NCI-H1092 treated with DMSO at 0.1 percent for 48 hours (cell line): ENCODE data around the gene API5.

Experiments
- DNase-seq: peaks from one replicate; lab custom pipeline; 2025; lab: John Stamatoyannopoulos, UW

API5 gene

DNA sequence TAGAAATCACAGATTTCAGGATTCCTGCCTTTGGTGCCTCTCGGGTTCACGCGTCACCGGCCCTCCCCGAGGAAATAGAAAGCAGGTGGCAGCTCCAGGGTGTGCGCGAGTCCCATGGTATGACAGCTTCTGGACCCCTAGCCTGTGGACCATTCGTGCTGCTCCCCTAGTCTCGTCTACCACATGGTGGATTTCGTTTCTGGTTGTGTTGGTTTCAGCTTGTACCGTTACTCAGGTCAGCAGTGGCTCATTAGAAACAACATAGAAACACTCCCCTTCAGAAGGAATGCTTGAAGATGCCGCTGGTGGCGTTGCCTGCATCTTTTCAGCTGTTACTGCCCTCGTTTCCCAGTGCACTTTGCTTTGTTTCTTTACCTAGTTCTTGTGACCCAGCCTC, 47.6 kb downstream of the API5 start:
- DNase-seq: peak; percentile 35

DNA sequence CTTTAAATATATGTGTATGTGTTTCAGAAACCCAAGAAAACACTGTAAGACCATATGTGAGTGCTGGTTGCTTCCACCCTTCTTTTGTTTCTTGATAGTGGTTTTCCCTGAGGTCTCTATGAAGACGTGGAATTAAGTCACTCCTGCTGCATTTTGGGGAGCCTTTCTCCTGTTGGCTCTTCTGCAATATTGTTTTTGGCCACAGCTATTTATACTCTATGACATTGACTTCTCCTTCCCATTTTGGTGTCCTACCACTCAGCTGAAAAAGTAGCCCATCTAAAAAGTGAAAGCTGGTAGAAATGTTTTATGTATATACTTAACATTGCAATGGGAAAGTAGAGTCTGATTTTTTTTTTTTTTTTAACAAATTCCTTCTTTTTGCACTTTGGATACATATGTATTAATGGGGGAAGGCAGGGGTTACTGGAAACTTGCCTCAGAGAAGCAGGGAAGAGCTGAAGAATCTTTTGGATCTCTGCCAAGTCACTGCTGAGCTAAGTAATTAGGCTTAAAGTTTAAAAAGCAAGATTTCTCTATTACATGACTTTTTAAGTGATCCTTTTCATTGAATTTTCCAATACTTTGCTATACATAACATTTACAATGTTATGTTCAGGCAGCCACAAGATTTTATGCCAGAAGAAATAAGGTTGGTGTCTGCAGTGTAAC, 48.7 kb downstream of the API5 start:
- DNase-seq: no peak

DNA sequence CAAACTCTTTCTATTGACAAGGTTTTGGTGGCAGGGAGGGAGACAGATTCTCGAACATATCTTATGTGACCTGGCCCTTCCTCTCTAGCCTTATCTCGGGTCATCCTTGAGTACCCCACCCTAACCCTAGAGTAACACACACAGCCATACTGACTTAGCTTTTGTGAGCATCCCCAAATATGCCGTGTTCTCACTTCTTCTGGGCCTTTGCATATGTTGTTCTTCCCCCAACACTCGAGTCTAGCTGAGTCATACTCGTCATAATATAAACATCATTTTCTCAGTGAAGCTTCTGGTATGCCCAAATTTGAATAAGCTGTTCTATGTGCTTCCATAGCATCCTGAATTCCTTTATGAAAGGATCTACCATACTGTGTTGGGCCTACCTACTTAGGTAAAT, 54.9 kb downstream of the API5 start:
- no peak for DNase-seq

DNA sequence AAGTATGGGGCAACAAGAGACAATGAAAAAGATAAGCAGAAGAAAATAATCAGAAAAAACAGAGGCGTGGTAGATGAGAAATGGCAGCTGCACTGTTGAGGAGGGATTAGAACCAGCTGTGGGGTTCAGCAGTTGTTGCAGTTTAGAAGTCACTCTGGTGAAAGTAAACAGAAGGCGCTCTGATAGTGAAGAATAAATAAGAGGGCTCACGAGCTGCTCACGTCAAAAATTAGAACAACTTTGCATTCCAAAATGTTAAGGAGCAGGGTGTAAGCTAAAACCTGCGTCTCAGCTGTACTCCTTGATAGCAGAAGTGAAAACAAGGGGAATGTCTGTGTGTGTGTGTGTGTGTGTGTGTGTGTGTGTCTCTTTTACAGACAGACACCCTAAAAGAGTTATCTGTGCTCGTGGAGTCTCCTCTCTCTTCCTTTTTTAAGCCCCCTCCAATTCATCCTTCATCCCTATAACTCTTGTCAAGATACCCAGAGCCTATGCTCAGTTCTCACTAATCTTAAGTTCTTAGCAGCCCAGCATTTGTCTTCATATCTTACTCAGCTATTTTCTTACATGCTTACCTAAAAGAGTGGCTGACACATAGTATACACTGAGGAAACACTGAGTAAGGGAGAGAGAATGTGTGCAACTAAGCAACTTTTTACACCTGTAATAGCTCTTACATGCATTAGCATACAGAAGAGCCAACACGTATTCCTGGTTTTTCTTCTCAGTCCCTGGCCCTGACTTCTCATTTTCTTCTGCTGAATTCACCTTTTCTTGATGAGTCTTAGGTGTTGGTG, 55.8 kb downstream of the API5 start:
- DNase-seq: no peak

DNA sequence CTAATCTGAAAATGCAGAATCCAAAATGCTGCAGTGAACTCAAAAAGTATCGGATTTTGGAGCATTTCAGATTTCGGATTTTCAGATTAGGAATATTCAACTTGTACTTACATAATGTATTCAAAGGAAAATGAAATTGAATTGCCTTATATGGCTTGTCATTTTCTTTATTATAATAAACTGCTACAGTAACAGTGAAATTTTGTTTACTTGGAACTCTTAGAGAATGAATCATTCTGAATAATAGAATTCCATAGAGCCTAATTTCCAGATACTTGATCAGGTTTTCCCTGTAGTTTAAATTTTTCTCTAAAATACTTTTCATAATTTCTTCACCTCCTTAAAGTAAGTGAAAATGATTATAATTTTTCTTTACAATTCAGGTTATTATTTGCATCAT, 64.3 kb downstream of the API5 start:
- no peak for DNase-seq

DNA sequence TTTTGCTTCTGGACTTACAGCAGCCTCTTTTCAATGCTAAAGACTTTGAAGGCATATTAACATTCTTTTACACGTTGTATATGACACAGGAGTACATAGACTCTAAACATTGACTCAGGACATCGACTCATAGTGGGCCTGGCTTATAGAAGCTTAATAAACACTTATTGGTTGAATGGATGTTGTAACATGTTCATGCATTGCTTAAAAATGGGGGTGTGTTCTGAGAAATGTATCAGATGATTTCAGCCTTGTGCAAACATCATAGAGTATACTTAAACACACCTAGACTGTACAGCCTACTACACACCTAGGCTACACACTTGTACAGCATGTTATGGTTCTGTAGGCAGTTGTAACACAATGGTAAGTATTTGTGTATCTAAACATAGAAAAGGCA, 64.8 kb downstream of the API5 start:
- DNase-seq: no peak

DNA sequence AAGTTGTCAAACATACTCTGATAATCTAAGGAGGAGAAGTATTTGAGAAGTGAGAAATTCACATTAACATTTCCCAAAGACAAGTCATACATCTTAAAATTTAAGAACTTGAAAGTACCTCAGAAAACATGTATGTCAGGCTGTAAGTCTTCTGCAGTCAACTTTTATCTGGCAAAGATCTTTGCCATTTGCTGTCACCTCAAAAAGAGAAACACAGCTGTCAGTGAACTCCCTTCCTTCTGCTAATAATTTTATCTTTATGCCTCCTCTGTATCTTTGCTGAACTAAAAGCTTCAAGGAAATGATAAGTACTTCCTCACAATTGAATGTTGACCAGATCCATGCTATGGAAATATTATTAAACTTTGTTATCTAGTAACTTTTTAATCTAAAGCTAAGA, 65.6 kb downstream of the API5 start:
- DNase-seq: no peak

DNA sequence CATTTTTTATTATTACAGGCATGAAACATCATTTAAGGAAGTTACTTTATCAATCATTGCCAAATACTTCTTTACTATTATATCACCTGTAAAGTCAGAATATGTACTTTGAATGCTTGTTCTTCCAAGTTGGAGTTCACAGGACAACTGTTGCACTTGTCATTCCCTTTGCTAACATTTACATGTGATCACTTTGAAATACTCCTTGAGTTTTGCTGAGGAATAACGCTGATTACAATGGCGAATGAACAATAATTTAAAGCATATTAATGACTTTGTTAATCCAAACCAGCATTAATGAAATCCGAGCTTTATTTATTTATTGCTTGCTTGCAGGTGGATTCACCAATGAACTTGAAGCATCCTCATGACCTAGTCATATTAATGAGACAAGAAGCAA, 67.1 kb downstream of the API5 start:
- DNase-seq: no peak

DNA sequence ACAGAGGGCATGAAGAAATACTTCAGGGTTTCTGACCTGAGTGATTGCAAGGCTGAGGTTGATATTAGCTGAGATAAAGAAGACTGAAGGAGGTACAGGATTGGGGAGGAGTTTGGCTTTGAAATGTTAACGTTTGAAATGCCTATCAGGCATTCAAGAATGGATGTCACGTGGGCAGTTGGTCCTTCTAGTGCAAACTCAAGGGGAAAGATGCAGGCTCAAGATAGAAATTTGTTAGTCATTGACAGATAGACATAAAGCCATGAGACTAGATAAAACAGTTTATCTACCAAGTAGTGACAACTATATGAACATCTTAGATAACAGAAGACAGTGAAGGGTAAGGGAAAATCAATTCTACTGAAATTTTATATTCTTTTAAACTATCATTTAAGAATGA, 70.0 kb downstream of the API5 start:
- no peak for DNase-seq

DNA sequence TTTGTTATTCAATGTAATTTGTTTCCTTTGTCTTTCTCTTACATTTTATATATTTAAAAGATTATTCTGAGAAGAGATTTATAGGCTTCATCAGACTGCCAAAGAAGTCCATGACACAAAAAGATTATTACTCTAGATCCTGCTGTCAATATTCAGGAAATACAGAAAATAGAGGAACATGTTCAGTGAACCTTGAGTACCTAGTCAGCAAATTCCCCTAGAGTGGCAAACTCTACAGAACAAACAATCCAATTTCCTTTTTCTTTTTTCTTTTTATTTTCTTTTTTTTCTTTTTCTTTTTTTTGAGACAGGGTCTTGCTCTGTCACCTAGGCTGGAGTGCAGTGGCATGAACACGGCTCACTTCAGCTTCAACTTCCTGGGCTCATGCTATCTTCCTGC, 70.8 kb downstream of the API5 start:
- no peak for DNase-seq

DNA sequence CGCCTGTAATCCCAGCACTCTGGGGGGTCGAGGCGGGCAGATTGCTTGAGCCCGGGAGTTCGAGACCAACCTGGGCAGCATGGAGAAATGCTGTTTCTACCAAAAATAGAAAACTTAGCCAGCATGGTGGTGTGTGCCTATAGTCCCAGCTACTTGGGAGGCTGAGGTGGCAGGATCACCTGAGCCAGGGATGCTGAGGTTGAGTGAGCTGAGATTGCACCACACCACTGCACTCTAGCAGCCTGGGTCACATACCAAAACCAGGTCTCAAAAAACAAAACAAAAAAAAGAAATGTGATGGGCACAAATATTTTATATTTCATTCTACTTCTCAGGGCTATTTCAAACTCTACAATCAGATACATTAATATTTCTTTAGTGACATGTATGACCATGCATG, 72.6 kb downstream of the API5 start:
- no peak for DNase-seq

DNA sequence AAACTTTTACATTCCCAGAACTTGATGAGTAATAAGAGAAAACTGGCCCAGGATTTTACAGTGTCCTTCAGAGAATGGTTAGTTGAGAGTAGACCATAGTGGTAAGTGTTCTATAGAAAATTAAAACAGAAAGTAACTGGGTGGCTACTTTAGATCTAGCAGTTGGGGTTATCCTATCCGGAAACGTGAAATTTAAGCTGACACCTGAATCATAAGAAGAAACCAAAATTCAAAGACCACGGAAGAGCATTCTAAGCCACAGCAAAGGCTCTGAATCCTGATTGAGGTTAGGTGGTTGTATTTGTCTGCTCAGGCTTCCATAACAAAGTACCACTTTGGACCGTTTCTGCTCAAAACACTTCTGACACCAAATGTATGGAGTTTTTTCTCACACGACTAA, 80.9 kb downstream of the API5 start:
- DNase-seq: no peak

DNA sequence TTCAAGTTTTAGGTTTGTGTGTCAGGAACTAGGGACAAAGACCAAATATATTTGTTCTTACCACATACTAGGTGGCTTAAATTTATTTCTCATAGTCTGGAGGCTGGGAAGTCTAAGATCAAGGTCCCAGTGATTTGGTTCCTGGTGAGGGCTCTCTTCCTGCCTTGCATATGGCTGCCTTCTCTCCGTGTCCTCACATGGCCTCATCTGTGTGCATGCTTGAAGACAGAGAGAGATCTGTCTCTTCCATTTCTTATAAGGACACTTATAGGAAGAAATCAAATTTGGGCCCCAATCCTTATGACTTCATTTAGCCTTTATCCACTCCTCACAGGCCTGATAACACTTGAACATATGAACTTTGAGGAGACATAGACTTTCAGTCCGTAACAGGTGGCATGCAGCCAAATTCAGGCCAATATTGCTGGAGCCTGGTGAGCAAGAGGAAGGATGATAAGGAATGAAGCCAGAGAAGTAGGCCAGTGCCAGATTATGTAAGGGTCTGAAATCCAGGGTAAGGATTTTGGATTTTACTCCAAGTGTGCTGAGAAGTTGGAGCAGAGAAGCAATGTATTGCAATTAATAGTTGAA, 82.1 kb downstream of the API5 start:
- no peak for DNase-seq
